NT2/D1 (cell line): ENCODE measurements around the gene RASGRP1.

Experiments
- DNase-seq: peaks from one replicate; pipeline ENCODE4 v3.0.0-alpha.2; 2011; ENCODE audit warnings: low read depth, low spot score
- H3K27me3 ChIP-seq: 2 replicates; pipeline ENCODE4 v1.6.0; 2011; ENCODE audit warnings: mild to moderate bottlenecking; ENCODE audit not compliant: insufficient read length, insufficient read depth
- H3K36me3 ChIP-seq: 2 replicates; pipeline ENCODE4 v1.6.1; 2011; ENCODE audit warnings: mild to moderate bottlenecking, low read length, mixed read lengths; ENCODE audit not compliant: insufficient read depth, insufficient read length
- H3K4me1 ChIP-seq: 2 replicates; pipeline ENCODE4 v1.5.1; 2011; ENCODE audit not compliant: insufficient read depth, insufficient read length
- H3K4me3 ChIP-seq: 2 replicates; pipeline ENCODE4 v1.5.1; 2011; ENCODE audit warnings: low read depth; ENCODE audit not compliant: insufficient read length
- H3K9ac ChIP-seq: 2 replicates; pipeline ENCODE4 v1.6.0; 2011; ENCODE audit warnings: low read depth; ENCODE audit not compliant: insufficient read length
- H3K9me3 ChIP-seq: 2 replicates; pipeline ENCODE4 v1.5.1; 2011; ENCODE audit warnings: mild to moderate bottlenecking, low read length; ENCODE audit not compliant: insufficient read depth
- SUZ12 ChIP-seq: IDR thresholded peaks from 2 replicates; pipeline ENCODE4 v1.6.1; 2011; ENCODE audit not compliant: insufficient read length, insufficient read depth; ENCODE audit errors: extremely low read depth
- YY1 ChIP-seq: IDR thresholded peaks from 2 replicates; pipeline ENCODE4 v1.6.1; 2011; ENCODE audit not compliant: insufficient read length, insufficient read depth
- ZNF274 ChIP-seq: IDR thresholded peaks from 2 replicates; pipeline ENCODE4 v1.6.1; 2011; ENCODE audit warnings: mild to moderate bottlenecking, low read depth, low read length

Gene RASGRP1

GRCh38 chr15:38534691-38535090, 29.9 kb downstream of the RASGRP1 start:
- Histone ChIP-seq H3K9ac (no peak overlapping the region), H3K9me3 (no peaks in the 10 kb centered on the region), H3K27me3 (no peaks in the 10 kb centered on the region), H3K36me3 (no peaks in the 10 kb centered on the region), H3K4me3 (no peak overlapping the region), H3K4me1 (no peaks in the 10 kb centered on the region)
- DNase-seq, result no peak
- TF ChIP-seq YY1, result no peak
- TF ChIP-seq SUZ12, result no peak
- no peak for TF ChIP-seq ZNF274

- DNase-seq, result no peak
- Histone ChIP-seq H3K9me3 (no peaks in the 10 kb centered on the region), H3K4me3 (no peak overlapping the region), H3K27me3 (no peaks in the 10 kb centered on the region), H3K9ac (no peak overlapping the region), H3K36me3 (no peaks in the 10 kb centered on the region), H3K4me1 (no peaks in the 10 kb centered on the region)
- TF ChIP-seq SUZ12 (no peak), YY1 (no peak), ZNF274 (no peak)
These were observed 30.7 kb downstream of the RASGRP1 start for GRCh38 chr15:38533926-38534325.

- Histone ChIP-seq H3K4me1 (no peaks in the 10 kb centered on the region), H3K27me3 (no peaks in the 10 kb centered on the region), H3K9me3 (no peaks in the 10 kb centered on the region), H3K36me3 (no peaks in the 10 kb centered on the region), H3K4me3 (no peak overlapping the region), H3K9ac (no peak overlapping the region)
- no peak for DNase-seq
- TF ChIP-seq YY1, result no peak
- no peak for TF ChIP-seq SUZ12
- no peak for TF ChIP-seq ZNF274
These were observed 31.1 kb downstream of the RASGRP1 start for GRCh38 chr15:38533416-38533915.

GRCh38 chr15:38532728-38533127, 31.9 kb downstream of the RASGRP1 start:
- Histone ChIP-seq H3K36me3 (no peaks in the 10 kb centered on the region), H3K27me3 (no peaks in the 10 kb centered on the region), H3K9me3 (no peaks in the 10 kb centered on the region), H3K4me3 (no peak overlapping the region), H3K4me1 (no peaks in the 10 kb centered on the region), H3K9ac (no peak overlapping the region)
- DNase-seq, result no peak
- no peak for TF ChIP-seq YY1

GRCh38 chr15:38531509-38531908, 33.1 kb downstream of the RASGRP1 start:
- H3K9ac ChIP-seq, result no peak overlapping the region
- no peaks in the 10 kb centered on the region for H3K27me3 ChIP-seq
- H3K4me3 ChIP-seq, result no peak overlapping the region
- no peak for TF ChIP-seq ZNF274
- TF ChIP-seq SUZ12, result no peak
- no peak for TF ChIP-seq YY1
- no peaks in the 10 kb centered on the region for H3K9me3 ChIP-seq
- H3K36me3 ChIP-seq, result no peaks in the 10 kb centered on the region
- no peak for DNase-seq
- H3K4me1 ChIP-seq, result no peaks in the 10 kb centered on the region

- Histone ChIP-seq H3K9me3 (no peaks in the 10 kb centered on the region), H3K4me3 (no peak overlapping the region), H3K27me3 (no peaks in the 10 kb centered on the region), H3K4me1 (no peaks in the 10 kb centered on the region), H3K36me3 (no peaks in the 10 kb centered on the region), H3K9ac (no peak overlapping the region)
- TF ChIP-seq ZNF274 (no peak), YY1 (no peak)
- no peak for DNase-seq
These were observed 34.5 kb downstream of the RASGRP1 start for GRCh38 chr15:38530113-38530512.

- H3K36me3 ChIP-seq, result no peaks in the 10 kb centered on the region
- TF ChIP-seq ZNF274 (no peak), SUZ12 (no peak), YY1 (no peak)
- H3K4me3 ChIP-seq, result no peak overlapping the region
- no peaks in the 10 kb centered on the region for H3K27me3 ChIP-seq
- no peak overlapping the region for H3K9ac ChIP-seq
- no peaks in the 10 kb centered on the region for H3K9me3 ChIP-seq
- DNase-seq, result no peak
- no peaks in the 10 kb centered on the region for H3K4me1 ChIP-seq
These were observed 36.3 kb downstream of the RASGRP1 start for GRCh38 chr15:38528294-38528693.

- no peaks in the 10 kb centered on the region for H3K27me3 ChIP-seq
- H3K9me3 ChIP-seq, result no peaks in the 10 kb centered on the region
- H3K4me1 ChIP-seq, result no peaks in the 10 kb centered on the region
- no peak overlapping the region for H3K9ac ChIP-seq
- H3K4me3 ChIP-seq, result no peak overlapping the region
- no peaks in the 10 kb centered on the region for H3K36me3 ChIP-seq
- TF ChIP-seq ZNF274 (no peak), YY1 (no peak), SUZ12 (no peak)
- no peak for DNase-seq
These were observed 38.5 kb downstream of the RASGRP1 start for GRCh38 chr15:38526158-38526557.
